IPS DF 4.7 (cell line): ENCODE measurements around the gene S100A3.
"Not testable (repeated sequence)": the region's sequence is repeated elsewhere in the genome, so short reads cannot be mapped to it uniquely, and the experiment has no call there.

ENCODE experiments used
- DNase-seq: peaks from one replicate; pipeline ENCODE4 v3.0.0-alpha.2; 2013; ENCODE audit warnings: low spot score; ENCODE audit errors: extremely low read depth

Gene S100A3, protein sequence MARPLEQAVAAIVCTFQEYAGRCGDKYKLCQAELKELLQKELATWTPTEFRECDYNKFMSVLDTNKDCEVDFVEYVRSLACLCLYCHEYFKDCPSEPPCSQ

DNA sequence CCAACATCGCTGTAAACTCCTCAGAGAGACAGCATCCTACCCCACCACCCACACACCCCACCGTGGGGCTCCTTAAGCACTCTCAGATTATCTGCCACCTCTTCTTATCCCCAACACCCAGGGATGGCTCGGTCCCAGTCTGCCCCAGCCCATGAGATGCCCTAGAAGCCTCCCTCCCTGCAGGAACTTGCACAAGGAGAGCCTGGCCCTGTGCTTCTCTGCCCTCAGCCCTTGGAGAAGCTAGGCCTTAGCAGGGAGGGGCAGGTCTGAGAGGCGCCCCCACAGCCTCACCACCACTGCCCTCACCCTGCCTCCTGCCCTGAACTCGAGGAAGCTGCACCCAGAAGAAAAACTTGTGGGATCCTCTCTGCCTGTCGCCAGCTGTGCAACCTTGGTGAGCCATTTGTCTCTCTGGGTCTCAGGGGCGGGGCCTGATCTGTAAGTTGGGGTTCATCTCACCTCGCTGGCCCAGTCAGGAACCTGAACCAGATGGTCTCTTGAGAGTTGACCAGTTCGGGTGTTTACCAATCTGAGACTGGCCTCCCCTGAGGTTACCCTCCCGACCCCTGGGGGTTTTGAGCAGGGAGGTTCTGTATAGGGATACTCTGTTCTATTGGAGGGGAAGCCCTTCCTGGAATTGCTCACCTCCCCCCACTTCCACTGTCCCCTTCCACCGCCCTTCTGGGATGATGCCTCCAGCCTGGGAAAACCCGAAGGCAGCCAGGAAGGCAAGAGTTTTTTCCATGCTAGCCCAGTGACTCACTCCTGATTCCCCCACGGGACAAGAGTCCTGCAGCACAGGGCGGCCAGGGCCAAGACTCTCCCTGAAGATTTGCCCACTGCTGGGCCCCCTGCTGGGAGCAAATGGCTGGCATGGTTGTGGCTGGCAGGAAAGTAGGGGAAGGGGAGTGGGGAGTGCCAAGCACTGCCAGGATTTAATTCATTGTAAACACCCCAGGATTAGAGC is at the start of gene S100A3:
Gene S100A3 (minus strand): TSS at position 537 of the 967 bp plus-strand sequence. CDS start 773 bp downstream, outside the sequence.
- no peak for DNase-seq

DNA sequence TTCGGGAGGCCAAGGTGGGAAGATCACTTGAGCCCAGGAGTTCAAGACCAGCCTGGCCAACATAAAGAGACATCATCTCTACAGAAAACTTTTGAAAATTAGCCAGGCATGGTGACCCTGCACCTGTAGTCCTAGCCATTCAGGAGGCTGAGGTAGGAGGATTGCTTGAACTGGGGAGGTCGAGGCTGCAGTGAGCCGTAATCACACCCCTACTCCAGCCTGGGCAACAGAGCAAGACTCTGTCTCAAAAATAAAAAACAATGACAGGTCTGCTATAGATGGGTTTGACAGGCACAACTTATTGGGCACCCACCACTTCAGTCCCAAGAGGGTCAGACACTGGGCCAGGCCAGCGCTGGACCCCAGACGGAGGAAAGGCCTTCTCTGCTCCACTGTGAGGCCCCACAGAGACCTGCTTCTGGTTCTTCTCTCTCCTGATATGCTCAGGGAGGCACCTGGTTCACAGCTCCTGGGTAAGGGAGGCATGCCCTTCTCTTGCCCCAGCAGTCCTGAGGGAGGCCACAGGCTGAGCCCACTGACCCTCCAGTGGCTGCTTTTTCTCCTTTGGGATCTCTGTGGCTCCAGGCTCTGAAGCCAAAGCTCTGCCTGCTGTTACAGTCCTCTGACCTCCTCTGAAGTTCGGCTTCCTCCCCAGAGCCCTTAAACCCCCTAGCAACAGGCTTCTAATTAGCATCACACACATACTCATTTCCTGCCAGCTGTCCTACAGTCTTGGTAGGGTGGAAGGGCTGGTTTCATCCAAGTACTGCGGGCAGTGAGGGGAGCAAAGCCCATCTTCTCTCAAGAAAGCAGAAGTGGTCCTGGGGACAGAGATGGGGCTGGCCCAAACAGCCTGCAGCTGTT is 49.5 kb upstream of the S100A3 start:
- peak; percentile 81 for DNase-seq

DNA sequence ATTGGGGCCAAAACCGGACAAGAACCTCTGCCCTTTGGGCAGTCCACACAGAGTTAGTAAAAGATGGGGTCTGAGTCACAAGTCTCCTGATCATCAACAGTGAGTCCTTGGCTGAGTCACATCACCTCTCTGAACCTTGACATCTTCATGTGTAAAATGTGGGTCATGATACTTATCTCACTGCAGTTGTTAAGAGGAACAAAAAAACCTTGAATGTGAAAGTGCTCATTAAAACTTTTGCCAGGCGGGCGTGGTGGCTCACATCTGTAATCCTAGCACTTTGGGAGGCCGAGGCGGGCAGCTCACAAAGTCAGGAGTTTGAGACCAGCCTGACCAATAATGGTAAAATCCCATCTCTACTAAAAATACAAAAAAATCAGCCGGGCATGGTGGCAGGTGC is 48.1 kb upstream of the S100A3 start:
- no peak for DNase-seq

- DNase-seq, result no peak
Observed at GRCh38 chr1:153592748-153593147, 43.7 kb upstream of the S100A3 start.

DNA sequence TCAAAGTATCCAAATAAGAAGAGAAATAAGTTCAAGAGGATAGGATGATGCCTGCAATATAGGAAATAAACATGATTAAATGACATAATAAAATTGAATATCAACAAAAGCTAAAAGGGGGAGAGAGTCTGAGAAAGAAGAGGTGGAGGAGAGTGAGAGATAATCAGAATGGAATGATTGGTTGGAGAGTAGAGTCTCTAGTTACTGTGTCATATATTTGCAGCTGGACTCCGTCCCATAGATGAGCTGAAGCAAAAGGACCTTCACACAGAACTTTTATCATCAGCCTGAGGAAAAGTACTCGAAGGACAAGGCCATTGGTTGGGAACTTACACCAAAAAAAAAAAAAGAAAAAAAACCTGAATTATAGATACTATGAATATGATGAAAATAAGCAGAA is 39.4 kb upstream of the S100A3 start:
- DNase-seq, result no peak

- DNase-seq, result not testable (repeated sequence)
Observed at GRCh38 chr1:153588033-153588432, 39.0 kb upstream of the S100A3 start.

- no peak for DNase-seq
Observed at GRCh38 chr1:153587314-153587713, 38.3 kb upstream of the S100A3 start.

GRCh38 chr1:153586347-153586746 is 37.3 kb upstream of the S100A3 start:
- DNase-seq, result no peak

DNA sequence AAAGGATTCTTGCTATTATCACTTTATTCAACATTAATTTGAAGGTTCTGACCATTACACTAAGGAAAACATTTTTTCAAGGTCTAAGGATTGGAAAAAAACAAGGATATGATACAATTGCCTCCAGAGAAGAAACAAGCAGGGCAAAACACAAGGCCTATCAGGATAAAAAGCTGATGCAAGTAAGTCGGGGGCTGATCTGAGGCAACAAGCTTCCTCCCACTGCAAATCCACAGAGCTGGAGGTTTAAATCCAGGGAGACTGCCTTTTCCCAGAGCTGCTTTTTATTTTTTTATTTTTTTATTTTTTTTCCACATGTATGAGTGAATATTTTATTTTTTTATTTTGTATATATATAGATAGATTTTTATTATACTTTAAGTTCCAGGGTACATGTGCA is 35.9 kb upstream of the S100A3 start:
- no peak for DNase-seq

- DNase-seq, result no peak
Observed at GRCh38 chr1:153583976-153584375, 34.9 kb upstream of the S100A3 start.

GRCh38 chr1:153583514-153583913 is 34.5 kb upstream of the S100A3 start:
- DNase-seq, result not testable (repeated sequence)

GRCh38 chr1:153582836-153583235 is 33.8 kb upstream of the S100A3 start:
- not testable (repeated sequence) for DNase-seq

GRCh38 chr1:153578936-153579335 is 29.9 kb upstream of the S100A3 start:
- DNase-seq, result no peak

DNA sequence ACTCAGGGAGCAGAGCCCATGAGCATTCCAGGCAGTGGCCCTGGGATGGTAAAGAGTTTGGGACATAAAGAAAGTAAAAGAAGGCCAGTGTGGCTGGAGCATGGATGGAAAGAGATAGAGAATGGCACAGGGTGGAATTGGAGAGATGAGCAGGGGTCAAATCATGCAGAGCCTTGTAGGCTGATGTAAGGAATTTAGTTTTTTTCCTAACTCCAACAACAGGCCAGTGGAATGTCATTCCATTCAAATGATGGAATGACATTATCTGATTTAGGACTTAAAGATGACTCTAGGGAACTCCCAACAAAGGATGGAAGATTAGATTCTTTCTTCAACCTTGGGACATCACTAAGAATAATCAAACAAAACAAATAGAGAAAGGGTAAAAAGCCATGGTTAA is 29.4 kb upstream of the S100A3 start:
- DNase-seq, result no peak

DNA sequence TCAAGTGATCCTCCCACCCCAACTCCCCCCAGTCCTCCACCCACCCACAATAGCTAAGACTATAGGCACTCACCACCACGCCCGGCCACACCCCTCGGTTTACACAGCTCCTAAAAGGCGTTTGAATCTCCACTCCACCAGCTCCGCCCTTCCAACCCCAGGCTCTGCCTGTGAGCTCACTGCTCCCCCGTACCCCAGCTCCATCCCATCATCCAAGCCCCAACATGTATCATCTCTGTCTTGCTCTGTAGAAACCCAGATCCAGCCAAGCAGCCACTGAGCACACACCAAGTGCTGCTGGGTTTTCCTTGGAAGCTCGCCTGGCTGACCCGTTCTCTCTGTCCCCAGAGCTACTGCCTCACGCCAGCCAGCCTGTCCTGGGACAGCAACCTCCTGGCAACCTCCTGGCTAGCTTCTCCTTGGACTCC is 28.6 kb upstream of the S100A3 start:
- DNase-seq, result no peak

DNA sequence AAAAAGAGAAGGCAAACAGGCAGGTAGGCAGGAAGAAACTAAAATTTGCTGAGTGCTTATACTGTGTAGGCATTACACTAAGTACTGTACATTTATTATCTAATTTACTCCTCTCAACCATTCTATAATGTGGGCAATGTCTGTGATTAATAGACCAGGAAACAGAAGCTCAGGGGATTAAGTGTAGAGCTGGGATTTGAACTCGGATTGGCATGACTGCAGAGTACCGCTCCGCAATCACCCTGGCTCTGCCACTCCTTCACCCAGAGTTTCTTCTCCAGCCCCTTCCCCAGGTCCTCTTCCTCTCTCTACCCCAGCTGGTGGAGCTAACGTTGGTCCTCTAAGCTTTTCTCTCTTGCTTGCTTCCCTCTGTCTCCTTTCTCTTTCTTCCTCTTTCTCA is 28.1 kb upstream of the S100A3 start:
- DNase-seq, result no peak

- DNase-seq, result not testable (repeated sequence)
Observed at GRCh38 chr1:153575497-153575896, 26.4 kb upstream of the S100A3 start.

DNA sequence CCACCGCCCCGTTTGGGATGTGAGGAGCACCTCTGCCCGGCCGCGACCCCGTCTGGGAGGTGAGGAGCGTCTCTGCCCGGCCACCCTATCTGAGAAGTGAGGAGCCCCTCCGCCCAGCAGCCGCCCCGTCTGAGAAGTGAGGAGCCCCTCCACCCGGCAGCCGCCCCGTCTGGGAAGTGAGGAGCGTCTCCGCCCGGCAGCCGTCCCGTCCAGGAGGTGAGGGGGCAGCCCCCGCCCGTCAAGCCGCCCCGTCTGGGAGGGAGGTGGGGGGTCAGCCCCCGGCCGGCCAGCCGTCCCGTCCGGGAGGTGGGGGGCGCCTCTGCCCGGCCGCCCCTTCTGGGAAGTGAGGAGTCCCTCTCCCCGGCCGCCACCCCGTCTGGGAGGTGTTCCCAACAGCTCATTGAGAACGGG is 26.0 kb upstream of the S100A3 start:
- DNase-seq, result not testable (repeated sequence)

DNA sequence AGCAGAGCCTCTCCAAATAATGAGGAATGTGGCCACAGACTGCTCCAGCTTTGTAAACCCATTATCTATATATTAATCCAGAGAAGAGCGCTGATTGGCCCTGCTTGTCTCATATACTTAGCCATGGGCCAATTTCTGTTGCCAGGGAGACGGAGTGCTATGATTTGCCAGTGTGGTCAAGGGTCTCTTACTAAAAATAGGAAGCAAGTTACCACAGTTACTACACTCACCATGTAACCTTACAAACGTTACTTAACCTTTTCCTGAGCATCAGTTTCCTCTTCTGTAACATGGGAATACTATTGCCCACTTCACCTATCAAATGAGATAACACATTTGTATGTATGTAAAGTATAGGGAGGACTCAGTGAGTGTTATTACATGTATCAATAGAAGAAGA is 24.3 kb upstream of the S100A3 start:
- DNase-seq, result no peak

DNA sequence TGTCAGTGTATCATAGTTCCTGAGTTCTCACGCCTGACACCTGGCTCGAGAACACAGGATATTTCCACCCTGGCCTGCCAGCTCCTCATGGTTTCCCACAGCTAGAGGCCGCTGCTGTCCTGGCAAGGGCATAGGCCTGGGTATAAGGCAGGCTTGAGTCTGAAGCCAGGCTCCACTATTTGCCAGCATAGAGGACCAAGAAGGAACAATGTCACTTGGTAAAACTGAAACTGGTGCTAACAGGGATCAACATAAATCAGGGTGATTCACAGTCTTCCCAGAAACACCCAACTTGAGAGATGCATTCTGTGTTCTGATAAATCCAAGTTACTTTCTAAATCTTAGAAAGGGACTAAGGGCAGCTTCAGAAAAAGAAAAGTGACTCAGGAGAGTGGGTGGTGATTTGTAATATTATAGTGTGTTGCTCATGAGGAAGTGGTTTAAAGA is 23.5 kb upstream of the S100A3 start:
- DNase-seq, result no peak

- no peak for DNase-seq
Observed at GRCh38 chr1:153571706-153572105, 22.6 kb upstream of the S100A3 start.

DNA sequence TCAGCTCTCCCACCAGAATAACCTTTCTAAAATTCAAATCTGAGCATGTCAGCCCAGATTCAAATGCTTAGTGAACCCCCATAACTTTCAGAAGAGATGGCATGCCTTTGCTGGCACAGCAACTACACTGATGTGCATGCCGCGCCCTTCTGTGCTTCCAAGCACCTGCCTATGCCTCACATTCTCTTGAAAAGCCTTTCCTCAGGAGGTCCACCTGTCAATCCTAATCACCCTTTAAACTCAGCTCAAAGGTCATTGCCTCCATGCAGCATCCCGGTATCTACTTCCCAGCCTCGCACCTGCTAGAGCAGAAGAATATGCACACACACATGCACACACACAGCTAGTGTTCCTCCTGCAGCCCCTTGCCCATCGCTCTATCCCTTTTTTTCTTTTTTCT is 21.8 kb upstream of the S100A3 start:
- DNase-seq, result no peak
